ENCODE results near the gene GFOD1. TPM values are rescaled to one million over a fixed set of nuclear protein-coding genes. Genes with fewer than 3 reads are reported as not detected.
A peak's percentile ranks its signal among the peaks of the same experiment; 100 is the strongest.

The GFOD1 gene
- total and polyA plus RNA-seq, 8 donors, result 5.7 to 19.6 (median 8.2) TPM

DNA sequence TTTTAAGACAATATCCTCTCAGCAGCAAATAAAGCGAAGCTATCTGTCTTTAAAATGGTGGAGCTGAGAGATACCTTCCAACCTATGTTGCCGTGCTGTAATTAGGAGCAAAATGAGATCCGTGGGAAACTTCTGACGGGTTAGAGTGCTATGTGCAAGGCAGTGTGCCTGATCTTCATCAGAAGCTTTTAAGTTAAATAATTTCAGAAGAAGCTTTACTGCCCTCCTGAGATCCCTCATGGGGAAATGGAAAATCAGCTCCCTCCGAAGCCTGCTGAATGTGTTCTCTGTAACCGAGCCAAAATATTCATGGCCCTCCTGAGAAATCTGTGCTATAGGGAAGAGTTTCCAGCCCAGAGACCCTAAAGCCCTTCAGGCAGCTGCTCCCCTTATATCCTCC is 115.3 kb downstream of the GFOD1 start:
- Histone ChIP-seq H3K9me3 (no peaks in the 10 kb centered on the region), H3K4me3 (no peak overlapping the region), H3K27ac (no peak overlapping the region), H3K36me3 (no peaks in the 10 kb centered on the region), H3K4me1 (no peaks in the 10 kb centered on the region), H3K27me3 (no peaks in the 10 kb centered on the region)
- intact Hi-C loops (cut with DNase I), result no loop called here
- DNase-seq (no peak), ATAC-seq (no peak)
- TF ChIP-seq CTCF (IDR thresholded peaks at IDR 0.05), result no peak

GRCh38 chr6:13371421-13372072 is 115.9 kb downstream of the GFOD1 start:
- no peak for TF ChIP-seq CTCF (IDR thresholded peaks at IDR 0.05)
- Histone ChIP-seq H3K36me3 (no peaks in the 10 kb centered on the region), H3K9me3 (no peaks in the 10 kb centered on the region), H3K4me3 (no peak overlapping the region), H3K4me1 (no peaks in the 10 kb centered on the region), H3K27me3 (no peaks in the 10 kb centered on the region), H3K27ac (peak overlapping the region in 1 of 2 donors; percentile 7)
- no peak for ATAC-seq
- no peak for DNase-seq
- intact Hi-C loops (cut with DNase I), result no loop called here

DNA sequence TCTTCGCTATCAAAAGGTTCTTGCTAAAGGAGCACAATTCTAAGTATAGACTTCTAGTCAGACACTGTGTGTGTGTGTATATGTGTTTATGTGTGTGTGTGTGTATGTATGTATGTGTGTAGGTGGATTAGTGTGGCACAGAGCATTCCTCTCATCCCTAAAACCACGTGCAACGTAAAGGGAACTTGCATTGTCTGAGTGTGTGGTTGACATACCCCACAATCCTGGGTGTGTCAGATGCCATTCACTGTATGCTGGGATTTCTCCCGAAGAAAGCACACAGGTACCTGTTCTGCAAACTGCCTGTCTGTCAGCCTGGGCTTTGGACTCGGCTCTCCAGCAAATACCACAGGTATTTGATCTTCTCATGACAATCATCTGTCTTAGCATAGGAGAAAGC is 116.8 kb downstream of the GFOD1 start:
- Histone ChIP-seq H3K36me3 (no peaks in the 10 kb centered on the region), H3K27ac (no peak overlapping the region), H3K9me3 (no peaks in the 10 kb centered on the region), H3K4me3 (no peak overlapping the region), H3K4me1 (no peaks in the 10 kb centered on the region), H3K27me3 (no peaks in the 10 kb centered on the region)
- DNase-seq, result no peak
- no peak for TF ChIP-seq CTCF (IDR thresholded peaks at IDR 0.05)
- intact Hi-C loops (cut with DNase I), result no loop called here
- ATAC-seq, result no peak

DNA sequence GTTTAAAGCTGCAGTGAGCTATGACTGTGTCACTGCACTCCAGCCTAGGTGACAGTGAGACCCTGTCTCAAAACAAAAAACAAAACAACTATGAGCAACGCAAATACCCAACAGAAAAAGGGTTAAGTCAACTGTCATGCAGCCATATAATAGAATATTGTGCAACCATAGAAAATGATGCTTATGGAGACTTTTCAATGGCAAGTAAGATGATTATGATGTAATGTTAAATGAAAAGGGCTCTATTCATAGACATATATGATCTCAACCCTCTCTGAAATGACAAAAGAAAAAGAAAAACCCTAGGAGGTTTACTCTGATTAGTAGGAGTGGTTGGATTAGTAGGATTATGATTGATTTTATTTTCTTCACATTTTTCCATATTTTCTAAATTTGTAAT is 117.8 kb downstream of the GFOD1 start:
- ATAC-seq (no peak), DNase-seq (no peak)
- TF ChIP-seq CTCF (IDR thresholded peaks at IDR 0.05), result no peak
- Histone ChIP-seq H3K36me3 (peaks cover 0 to 8% of the 10 kb centered on the region in 2 donors), H3K4me3 (no peak overlapping the region), H3K9me3 (no peaks in the 10 kb centered on the region), H3K27ac (no peak overlapping the region), H3K27me3 (no peaks in the 10 kb centered on the region), H3K4me1 (no peaks in the 10 kb centered on the region)
- intact Hi-C loops (cut with DNase I), result no loop called here

DNA sequence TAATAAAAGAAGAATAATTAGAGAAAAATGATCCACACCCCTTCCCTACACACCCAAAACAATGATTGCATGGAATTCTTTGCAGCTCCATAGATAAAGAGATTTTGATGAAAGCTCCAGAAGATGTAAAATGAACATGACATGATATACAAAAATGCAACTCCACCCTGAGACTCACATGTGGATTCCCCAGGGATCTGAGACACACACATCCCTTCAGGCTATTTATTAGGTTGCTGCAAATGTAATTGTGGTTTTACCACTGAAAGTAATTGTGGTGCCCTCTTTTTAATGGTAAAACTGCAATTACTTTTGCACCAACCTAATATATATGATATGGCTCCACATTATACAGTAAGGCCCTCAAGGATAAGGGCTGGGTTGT is 118.7 kb downstream of the GFOD1 start:
- intact Hi-C loops (cut with DNase I), result no loop called here
- Histone ChIP-seq H3K4me1 (no peaks in the 10 kb centered on the region), H3K27me3 (no peaks in the 10 kb centered on the region), H3K4me3 (no peak overlapping the region), H3K27ac (no peak overlapping the region), H3K36me3 (peaks cover 0 to 9% of the 10 kb centered on the region in 2 donors), H3K9me3 (no peaks in the 10 kb centered on the region)
- DNase-seq (no peak), ATAC-seq (no peak)
- TF ChIP-seq CTCF (IDR thresholded peaks at IDR 0.05), result no peak
